ENCODE data around the gene MOB3B.

MOB3B gene

DNA sequence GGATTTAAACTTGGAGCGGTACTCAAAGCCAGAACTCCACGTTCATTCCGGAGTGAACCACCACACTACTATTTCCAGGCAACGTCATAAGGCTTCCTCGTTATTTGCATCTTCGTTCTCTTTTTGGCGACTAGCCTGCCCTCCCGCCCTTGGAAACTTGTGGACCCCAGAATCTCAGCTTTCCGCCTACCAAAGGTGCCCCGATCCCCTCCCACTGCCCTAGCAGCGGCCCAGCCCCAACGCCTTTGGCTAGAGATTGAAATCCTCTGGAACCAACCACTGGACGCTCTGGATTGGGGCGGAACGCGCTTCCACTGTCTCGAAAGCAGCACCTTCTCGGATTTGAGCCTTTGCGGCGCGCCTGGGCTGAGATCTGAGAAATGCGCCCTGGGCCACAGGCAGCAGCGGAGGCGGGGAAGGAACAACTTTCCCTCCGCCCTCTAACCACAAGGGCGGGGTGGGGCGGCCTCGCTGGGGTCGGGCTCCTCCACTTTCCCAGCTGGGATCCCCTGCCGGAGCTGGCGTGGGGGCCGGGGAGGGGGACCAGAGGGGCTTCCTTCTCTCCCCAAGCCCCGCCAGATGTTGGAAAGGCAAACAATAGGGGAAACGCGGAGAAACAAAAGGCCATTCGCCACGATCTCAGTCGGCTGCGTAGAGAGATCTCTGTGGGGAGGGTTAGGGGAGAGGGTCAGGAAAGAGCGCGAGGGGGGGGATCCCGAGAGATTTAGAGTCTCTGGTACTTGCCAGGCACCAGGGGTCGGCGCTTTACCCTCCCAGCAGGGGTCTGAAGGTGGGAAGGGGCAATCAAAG lies 1.3 kb downstream of the MOB3B start:
- peak overlapping the region; percentile 66 for H3K4me2 ChIP-seq (ENCODE audit: low read length)
- H4K20me1 ChIP-seq (ENCODE audit: control insufficient read depth, insufficient read depth, low read depth, low read length) = no peaks in the 10 kb centered on the region
- H3K27me3 ChIP-seq (ENCODE audit: control insufficient read depth, low read length) = peaks cover 56% of the 10 kb centered on the region
- H3K9me3 ChIP-seq (ENCODE audit: control insufficient read depth, insufficient read depth, low read length) = no peaks in the 10 kb centered on the region
- H3K4me3 ChIP-seq (ENCODE audit: low read length) = no peak overlapping the region
- no peaks in the 10 kb centered on the region for H3K36me3 ChIP-seq (ENCODE audit: control insufficient read depth, low read length)
- 0 out of 2 replicates have a peak, but pooled peaks have one; percentile 29 for TF ChIP-seq EZH2phosphoT487 (IDR thresholded peaks at IDR 0.05; ENCODE audit: borderline replicate concordance, low read length)
- TF ChIP-seq, protein P1, sequence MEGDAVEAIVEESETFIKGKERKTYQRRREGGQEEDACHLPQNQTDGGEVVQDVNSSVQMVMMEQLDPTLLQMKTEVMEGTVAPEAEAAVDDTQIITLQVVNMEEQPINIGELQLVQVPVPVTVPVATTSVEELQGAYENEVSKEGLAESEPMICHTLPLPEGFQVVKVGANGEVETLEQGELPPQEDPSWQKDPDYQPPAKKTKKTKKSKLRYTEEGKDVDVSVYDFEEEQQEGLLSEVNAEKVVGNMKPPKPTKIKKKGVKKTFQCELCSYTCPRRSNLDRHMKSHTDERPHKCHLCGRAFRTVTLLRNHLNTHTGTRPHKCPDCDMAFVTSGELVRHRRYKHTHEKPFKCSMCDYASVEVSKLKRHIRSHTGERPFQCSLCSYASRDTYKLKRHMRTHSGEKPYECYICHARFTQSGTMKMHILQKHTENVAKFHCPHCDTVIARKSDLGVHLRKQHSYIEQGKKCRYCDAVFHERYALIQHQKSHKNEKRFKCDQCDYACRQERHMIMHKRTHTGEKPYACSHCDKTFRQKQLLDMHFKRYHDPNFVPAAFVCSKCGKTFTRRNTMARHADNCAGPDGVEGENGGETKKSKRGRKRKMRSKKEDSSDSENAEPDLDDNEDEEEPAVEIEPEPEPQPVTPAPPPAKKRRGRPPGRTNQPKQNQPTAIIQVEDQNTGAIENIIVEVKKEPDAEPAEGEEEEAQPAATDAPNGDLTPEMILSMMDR (IDR thresholded peaks at IDR 0.05; ENCODE audit: low read depth, low read length, poor library complexity, severe bottlenecking) = no peak
- H3K9me2 ChIP-seq (replicated peaks; ENCODE audit: control insufficient read depth, low read length) = no peaks in the 10 kb centered on the region
- no peaks in the 10 kb centered on the region for H3K79me2 ChIP-seq (ENCODE audit: control insufficient read depth, low read length)
- no peaks in the 10 kb centered on the region for H3F3A ChIP-seq (ENCODE audit: control insufficient read depth, insufficient read depth)
- H3K27ac ChIP-seq (ENCODE audit: low read depth, low read length) = no peak overlapping the region
- H3K4me1 ChIP-seq (ENCODE audit: control insufficient read depth, low read length) = peaks cover 9% of the 10 kb centered on the region; the same call in 1 of the 2 replicates

DNA sequence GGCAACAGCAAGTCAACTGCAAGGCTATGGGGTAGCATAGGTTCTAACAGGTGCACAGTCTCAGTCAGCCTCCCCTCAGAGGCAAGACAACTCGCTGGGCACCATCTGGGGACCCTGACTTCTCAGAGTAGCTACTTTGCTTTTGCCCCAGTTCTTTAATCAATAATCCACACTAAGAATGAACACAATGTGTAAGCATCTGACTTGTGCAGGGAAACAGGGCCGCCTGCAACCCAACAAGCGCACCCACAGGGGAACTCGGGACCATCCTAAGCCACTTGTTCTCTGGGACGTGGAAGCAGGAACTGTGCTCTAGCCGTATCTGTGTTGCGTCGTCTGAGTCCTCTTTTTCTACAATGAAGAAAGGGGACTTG lies 1.9 kb downstream of the MOB3B start:
- no peaks in the 10 kb centered on the region for H3K79me2 ChIP-seq (ENCODE audit: control insufficient read depth, low read length)
- H3K4me1 ChIP-seq (ENCODE audit: control insufficient read depth, low read length) = peaks cover 9% of the 10 kb centered on the region; the same call in 1 of the 2 replicates
- H3K27me3 ChIP-seq (ENCODE audit: control insufficient read depth, low read length) = peaks cover 54% of the 10 kb centered on the region
- H3K9me2 ChIP-seq (replicated peaks; ENCODE audit: control insufficient read depth, low read length) = no peaks in the 10 kb centered on the region
- H3F3A ChIP-seq (ENCODE audit: control insufficient read depth, insufficient read depth) = no peaks in the 10 kb centered on the region
- H4K20me1 ChIP-seq (ENCODE audit: control insufficient read depth, insufficient read depth, low read depth, low read length) = no peaks in the 10 kb centered on the region
- no peak overlapping the region for H3K4me3 ChIP-seq (ENCODE audit: low read length)
- H3K27ac ChIP-seq (ENCODE audit: low read depth, low read length) = no peak overlapping the region
- TF ChIP-seq, protein P1 (IDR thresholded peaks at IDR 0.05; ENCODE audit: low read depth, low read length, poor library complexity, severe bottlenecking) = no peak
- TF ChIP-seq EZH2phosphoT487 (IDR thresholded peaks at IDR 0.05; ENCODE audit: borderline replicate concordance, low read length) = no peak
- no peak overlapping the region for H3K4me2 ChIP-seq (ENCODE audit: low read length)
- no peaks in the 10 kb centered on the region for H3K9me3 ChIP-seq (ENCODE audit: control insufficient read depth, insufficient read depth, low read length)
- no peaks in the 10 kb centered on the region for H3K36me3 ChIP-seq (ENCODE audit: control insufficient read depth, low read length)

DNA sequence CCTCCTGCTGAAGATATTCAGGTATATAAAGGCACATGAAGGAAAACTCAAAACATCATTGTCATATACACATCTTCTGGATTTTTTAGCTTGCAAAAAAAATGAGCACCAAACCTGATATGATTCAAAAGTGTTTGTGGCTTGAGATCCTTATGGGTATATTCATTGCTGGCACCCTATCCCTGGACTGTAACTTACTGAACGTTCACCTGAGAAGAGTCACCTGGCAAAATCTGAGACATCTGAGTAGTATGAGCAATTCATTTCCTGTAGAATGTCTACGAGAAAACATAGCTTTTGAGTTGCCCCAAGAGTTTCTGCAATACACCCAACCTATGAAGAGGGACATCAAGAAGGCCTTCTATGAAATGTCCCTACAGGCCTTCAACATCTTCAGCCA lies 5.4 kb downstream of the MOB3B start, which contains the start of gene IFNK:
IFNK (plus strand) TSS at position 55 of the 400 bp plus-strand sequence; CDS start at position 102, 47 bp downstream.
- Histone ChIP-seq H3K9me3 (ENCODE audit: control insufficient read depth, insufficient read depth, low read length) (no peaks in the 10 kb centered on the region), H3K9me2 (replicated peaks; ENCODE audit: control insufficient read depth, low read length) (no peaks in the 10 kb centered on the region), H3K27ac (ENCODE audit: low read depth, low read length) (no peak within 1 kb of the TSS), H3K27me3 (ENCODE audit: control insufficient read depth, low read length) (peaks cover 35% of the 10 kb centered on the region), H3K4me1 (ENCODE audit: control insufficient read depth, low read length) (peaks cover 7% of the 10 kb centered on the region; the same call in 1 of the 2 replicates), H3F3A (ENCODE audit: control insufficient read depth, insufficient read depth) (no peaks in the 10 kb centered on the region), H3K79me2 (ENCODE audit: control insufficient read depth, low read length) (no peaks in the 10 kb centered on the region), H3K4me2 (ENCODE audit: low read length) (no peak within 1 kb of the TSS), H4K20me1 (ENCODE audit: control insufficient read depth, insufficient read depth, low read depth, low read length) (no peaks in the 10 kb centered on the region), H3K4me3 (ENCODE audit: low read length) (no peak within 1 kb of the TSS), H3K36me3 (ENCODE audit: control insufficient read depth, low read length) (no peaks in the 10 kb centered on the region)
- no peak for TF ChIP-seq EZH2phosphoT487 (IDR thresholded peaks at IDR 0.05; ENCODE audit: borderline replicate concordance, low read length)
- TF ChIP-seq, protein P1 (IDR thresholded peaks at IDR 0.05; ENCODE audit: low read depth, low read length, poor library complexity, severe bottlenecking) = no peak
